Gastrocnemius medialis (tissue), 4 donors: ENCODE results near the gene GCDH. TPM values are rescaled to one million over a fixed set of nuclear protein-coding genes. Genes with fewer than 3 reads are reported as not detected.
"Not testable (repeated sequence)": the region's sequence is repeated elsewhere in the genome, so short reads cannot be mapped to it uniquely, and the experiment has no call there.

Experiments
- ATAC-seq, 2 donors: fragments of 150-250 bp; one replicate each; pipeline ENCODE4 v1.9.1; 2016
- DNase-seq, 2 donors: peaks; one replicate each; pipeline ENCODE4 v3.0.0-alpha.2; 2019
- H3K27ac ChIP-seq, 4 donors: fragments of 200-600 bp; sonication (generic); 1 replicate in 1 of 4; 2 replicates in 3 of 4; pipeline ENCODE4 v1.5.1; 2016 to 2018; ENCODE audit warnings: mild to moderate bottlenecking in 2 of 4, moderate library complexity in 1 of 4
- H3K27me3 ChIP-seq, 3 donors: fragments of 200-600 bp; sonication (generic) in 2 of 3; 1 replicate in 1 of 3; 2 replicates in 2 of 3; pipeline versions ENCODE4 v1.5.1 to v1.6.0; 2016 to 2019; ENCODE audit warnings: mild to moderate bottlenecking in 1 of 3, moderate library complexity in 1 of 3
- H3K36me3 ChIP-seq, 2 donors: fragments of 200-600 bp; sonication (generic) in 1 of 2; one replicate each; pipeline ENCODE4 v1.5.1; 2017 to 2018
- H3K4me1 ChIP-seq, 2 donors: fragments of 200-600 bp; sonication (generic) in 1 of 2; one replicate each; pipeline ENCODE4 v1.5.1; 2016 to 2017; ENCODE audit warnings: mild to moderate bottlenecking in 2 of 2
- H3K4me3 ChIP-seq, 4 donors: fragments of 200-600 bp; sonication (generic) in 3 of 4; 1 replicate in 1 of 4; 2 replicates in 3 of 4; pipeline ENCODE4 v1.5.1; 2016 to 2019; ENCODE audit warnings: mild to moderate bottlenecking in 2 of 4
- H3K9me3 ChIP-seq, 3 donors: fragments of 200-600 bp; sonication (generic) in 2 of 3; 1 replicate in 1 of 3; 2 replicates in 2 of 3; pipeline ENCODE4 v1.5.1; 2016 to 2019
- CTCF ChIP-seq, 5 experiments: fragments of 450-650 bp in 3 of 5; fragments of 200-600 bp in 2 of 5; sonication (generic) in 2 of 5; IDR thresholded peaks in 4 of 5; conservative IDR thresholded peaks in 1 of 5; 1 replicate in 4 of 5; 2 replicates in 1 of 5; pipeline ENCODE4 v1.5.1; 2016 to 2019; ENCODE audit warnings: antibody characterized with exemption in 5 of 5, mild to moderate bottlenecking in 3 of 5, moderate library complexity in 3 of 5
- POLR2A ChIP-seq, 2 donors: fragments of 450-650 bp; IDR thresholded peaks; one replicate each; pipeline ENCODE4 v1.6.1; 2017; ENCODE audit warnings: antibody characterized with exemption in 2 of 2, mild to moderate bottlenecking in 2 of 2, moderate library complexity in 2 of 2
- in situ Hi-C, 4 donors: fragments of 200-750 bp; cut with MboI; loops; one replicate each; pipeline versions ENCODE4 v1.15.0 to v1.8.0; 2017; ENCODE audit warnings: low sequenced_read_pairs in 4 of 4
- intact Hi-C: fragments of 100-400 bp; cut with DNase I; formaldehyde crosslinking; loops from one replicate; pipeline ENCODE4 v1.15.1; 2023; ENCODE audit warnings: low total_unique reads
- total RNA-seq, 4 donors: library from RNA; depleted of rRNA; stranded (reverse); fragments of >200 nt; gene quantifications; one replicate each; pipeline versions ENCODE4 v1.1.0 to v1.2.3, GENCODE V29; 2016

The GCDH gene
- total RNA-seq, 4 donors from 2014 or later: 35.6 to 83.8 (median 54.1) TPM

- no peaks in the 10 kb centered on the region for H3K27me3 ChIP-seq
- peaks cover 0 to 49% of the 10 kb centered on the region in 2 donors for H3K36me3 ChIP-seq
- intact Hi-C loops: no loop called here
- in situ Hi-C loops: no loop called here
- H3K27ac ChIP-seq: no peak overlapping the region
- DNase-seq: no peak
- H3K4me1 ChIP-seq: no peaks in the 10 kb centered on the region
- no peaks in the 10 kb centered on the region for H3K9me3 ChIP-seq
- no peak for ATAC-seq
- TF ChIP-seq CTCF (IDR thresholded peaks at IDR 0.05 in 4 of 5, conservative IDR thresholded peaks at IDR 0.05 in 1 of 5) (no peak), POLR2A (IDR thresholded peaks at IDR 0.05) (no peak)
- no peak overlapping the region for H3K4me3 ChIP-seq
These were observed 9.0 kb downstream of the GCDH start for GRCh38 chr19:12899891-12900518.

GRCh38 chr19:12907166-12907565 lies 16.2 kb downstream of the GCDH start:
- DNase-seq (no peak), ATAC-seq (no peak)
- TF ChIP-seq POLR2A (IDR thresholded peaks at IDR 0.05): no peak
- no peaks in the 10 kb centered on the region for H3K4me1 ChIP-seq
- no peaks in the 10 kb centered on the region for H3K36me3 ChIP-seq
- no peak overlapping the region for H3K27ac ChIP-seq
- H3K9me3 ChIP-seq: no peaks in the 10 kb centered on the region
- intact Hi-C loops: no loop called here
- no peak overlapping the region for H3K4me3 ChIP-seq
- no peaks in the 10 kb centered on the region for H3K27me3 ChIP-seq
- in situ Hi-C loops: no loop called here

GRCh38 chr19:12912571-12912970 lies 21.6 kb downstream of the GCDH start:
- ATAC-seq: no peak
- peak overlapping the region; percentile 18 to 47 (median 40) for H3K4me3 ChIP-seq

GRCh38 chr19:12913011-12913561 lies 22.1 kb downstream of the GCDH start:
- TF ChIP-seq POLR2A (IDR thresholded peaks at IDR 0.05) (no peak), CTCF (IDR thresholded peaks at IDR 0.05 in 4 of 5, conservative IDR thresholded peaks at IDR 0.05 in 1 of 5) (no peak)
- in situ Hi-C loops: no loop called here
- Histone ChIP-seq H3K27me3 (no peaks in the 10 kb centered on the region), H3K4me3 (peak overlapping the region; percentile 18 to 47 (median 40)), H3K9me3 (no peaks in the 10 kb centered on the region), H3K4me1 (peaks cover 12 to 14% of the 10 kb centered on the region in 2 donors), H3K27ac (peak overlapping the region; percentile 34 to 71 (median 66)), H3K36me3 (no peaks in the 10 kb centered on the region)
- ATAC-seq (peak; percentile 52 to 75), DNase-seq (peak in 1 of 2 donors; percentile 60)
- intact Hi-C loops: no loop called here

More at GRCh38 chr19:12912571-12912970, 21.6 kb downstream of the GCDH start:
- no peaks in the 10 kb centered on the region for H3K27me3 ChIP-seq
- no peak for DNase-seq
- intact Hi-C loops (no loop called here), in situ Hi-C loops (no loop called here)
- peaks cover 12 to 14% of the 10 kb centered on the region in 2 donors for H3K4me1 ChIP-seq
- H3K36me3 ChIP-seq: no peaks in the 10 kb centered on the region
- no peaks in the 10 kb centered on the region for H3K9me3 ChIP-seq
- H3K27ac ChIP-seq: peak overlapping the region; percentile 34 to 71 (median 66)
- TF ChIP-seq POLR2A (IDR thresholded peaks at IDR 0.05) (no peak), CTCF (IDR thresholded peaks at IDR 0.05 in 4 of 5, conservative IDR thresholded peaks at IDR 0.05 in 1 of 5) (no peak)

- ATAC-seq (peak in 1 of 2 donors; percentile 48), DNase-seq (peak in 1 of 2 donors; percentile 28)
- no peaks in the 10 kb centered on the region for H3K27me3 ChIP-seq
- no peak overlapping the region for H3K4me3 ChIP-seq
- peaks cover 16 to 18% of the 10 kb centered on the region in 2 donors for H3K4me1 ChIP-seq
- peak overlapping the region in 3 of 4 donors; percentile 66 to 71 (median 67) for H3K27ac ChIP-seq
- intact Hi-C loops: no loop called here
- in situ Hi-C loops: no loop called here
- no peaks in the 10 kb centered on the region for H3K9me3 ChIP-seq
- TF ChIP-seq CTCF (IDR thresholded peaks at IDR 0.05 in 4 of 5, conservative IDR thresholded peaks at IDR 0.05 in 1 of 5): no peak
- TF ChIP-seq POLR2A (IDR thresholded peaks at IDR 0.05): no peak
- no peaks in the 10 kb centered on the region for H3K36me3 ChIP-seq
These were observed 23.1 kb downstream of the GCDH start for GRCh38 chr19:12913851-12914690.

- intact Hi-C loops, DNase-seq, H3K4me3 ChIP-seq, H3K36me3 ChIP-seq, H3K27ac ChIP-seq, H3K27me3 ChIP-seq, H3K9me3 ChIP-seq, in situ Hi-C loops, ATAC-seq: not testable (repeated sequence)
- peaks cover 16 to 18% of the 10 kb centered on the region in 2 donors for H3K4me1 ChIP-seq
These were observed 24.9 kb downstream of the GCDH start for GRCh38 chr19:12915860-12916259.
